Measurements from ENCODE around the gene PHF10. TPM values are rescaled to one million over a fixed set of nuclear protein-coding genes. Genes with fewer than 3 reads are reported as not detected.

The PHF10 gene
- total RNA-seq, 4 donors from 2014 or later: 64.6 to 96.5 (median 78.0) TPM

DNA sequence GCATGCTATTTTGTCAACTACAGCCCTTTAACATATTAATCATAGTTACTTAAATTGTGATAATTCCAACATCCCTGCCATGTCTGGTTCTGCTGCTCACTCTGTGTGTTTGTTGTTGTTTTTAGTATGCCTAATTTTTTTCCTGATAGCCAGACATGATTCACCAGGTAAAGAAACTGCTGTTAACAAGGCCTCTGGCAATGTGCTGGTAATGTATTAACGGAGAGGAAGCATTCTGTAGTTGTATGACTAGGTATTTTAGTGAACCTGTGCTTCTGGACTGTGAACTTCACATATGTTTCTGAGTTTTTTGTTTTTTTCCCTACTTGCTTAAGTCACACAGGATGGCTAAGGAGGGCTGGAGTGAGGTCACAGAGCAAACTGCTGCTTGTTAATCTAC, 22.3 kb upstream of the PHF10 start:
- 87% methylated on average over 1 of the region's 1 CpG for WGBS
- Histone ChIP-seq H3K9me3 (peaks cover 0 to 5% (median 0%) of the 10 kb centered on the region in 4 donors), H3K27ac (replicated peaks in 1 of 4) (no peak overlapping the region), H3K27me3 (no peaks in the 10 kb centered on the region), H3K36me3 (no peaks in the 10 kb centered on the region), H3K4me1 (peaks cover 12 to 16% (median 15%) of the 10 kb centered on the region in 4 donors), H3K4me3 (no peak overlapping the region)
- no peak for DNase-seq (ENCODE audit: extremely low spot score)
- TF ChIP-seq, protein P1, sequence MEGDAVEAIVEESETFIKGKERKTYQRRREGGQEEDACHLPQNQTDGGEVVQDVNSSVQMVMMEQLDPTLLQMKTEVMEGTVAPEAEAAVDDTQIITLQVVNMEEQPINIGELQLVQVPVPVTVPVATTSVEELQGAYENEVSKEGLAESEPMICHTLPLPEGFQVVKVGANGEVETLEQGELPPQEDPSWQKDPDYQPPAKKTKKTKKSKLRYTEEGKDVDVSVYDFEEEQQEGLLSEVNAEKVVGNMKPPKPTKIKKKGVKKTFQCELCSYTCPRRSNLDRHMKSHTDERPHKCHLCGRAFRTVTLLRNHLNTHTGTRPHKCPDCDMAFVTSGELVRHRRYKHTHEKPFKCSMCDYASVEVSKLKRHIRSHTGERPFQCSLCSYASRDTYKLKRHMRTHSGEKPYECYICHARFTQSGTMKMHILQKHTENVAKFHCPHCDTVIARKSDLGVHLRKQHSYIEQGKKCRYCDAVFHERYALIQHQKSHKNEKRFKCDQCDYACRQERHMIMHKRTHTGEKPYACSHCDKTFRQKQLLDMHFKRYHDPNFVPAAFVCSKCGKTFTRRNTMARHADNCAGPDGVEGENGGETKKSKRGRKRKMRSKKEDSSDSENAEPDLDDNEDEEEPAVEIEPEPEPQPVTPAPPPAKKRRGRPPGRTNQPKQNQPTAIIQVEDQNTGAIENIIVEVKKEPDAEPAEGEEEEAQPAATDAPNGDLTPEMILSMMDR (IDR thresholded peaks at IDR 0.05): no peak
- intact Hi-C loops (cut with DNase I): no loop called here

DNA sequence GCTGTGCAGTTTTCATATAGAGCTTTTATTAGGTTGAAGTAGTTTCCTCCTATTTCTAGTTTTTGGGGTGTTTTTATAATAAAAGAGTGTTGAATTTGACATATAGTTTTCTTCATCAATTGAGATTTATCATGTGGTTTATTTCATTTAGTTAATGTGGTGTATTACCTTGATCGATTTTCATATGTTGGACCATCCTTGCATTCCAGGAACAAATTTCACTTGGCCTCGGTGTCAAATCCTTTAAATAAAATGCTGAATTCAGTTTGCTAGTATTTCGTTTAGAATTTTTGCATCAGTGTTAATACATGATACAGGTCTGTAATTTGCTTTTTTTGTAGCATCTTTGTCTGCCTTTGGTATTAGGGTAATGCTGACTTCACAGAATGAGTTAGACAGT, 21.1 kb upstream of the PHF10 start:
- WGBS: 93% methylated on average over 3 of the region's 3 CpGs
- TF ChIP-seq POLR2A (IDR thresholded peaks at IDR 0.05; ENCODE audit: low read depth) (no peak), POLR2AphosphoS5 (IDR thresholded peaks at IDR 0.05) (no peak), EP300 (IDR thresholded peaks at IDR 0.05) (no peak)
- TF ChIP-seq, protein P1 (IDR thresholded peaks at IDR 0.05): no peak
- H3K27me3 ChIP-seq: no peaks in the 10 kb centered on the region

DNA sequence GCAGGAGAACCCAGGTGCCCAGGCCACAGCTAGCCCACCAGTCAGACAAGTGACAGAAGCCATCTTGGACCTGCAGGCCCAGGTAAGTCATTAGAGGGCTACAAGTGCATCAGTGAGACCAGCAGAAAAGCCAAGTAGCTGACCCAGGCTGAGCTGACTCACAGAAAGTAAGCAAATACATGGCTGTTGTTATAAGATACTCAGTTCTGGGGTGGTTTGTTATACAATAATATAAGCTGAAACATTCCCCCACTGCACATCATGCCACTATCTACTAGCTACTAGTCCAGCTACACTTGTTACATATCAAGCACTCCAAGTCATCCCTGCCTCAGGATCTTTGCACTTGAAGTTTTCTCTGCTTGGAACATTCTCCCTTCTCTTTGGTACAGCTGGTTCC, 17.0 kb upstream of the PHF10 start:
- peaks cover 0 to 4% (median 0%) of the 10 kb centered on the region in 4 donors for H3K27me3 ChIP-seq
- no peak overlapping the region for H3K27ac ChIP-seq (replicated peaks in 1 of 4)
- intact Hi-C loops (cut with DNase I): no loop called here
- no peak for DNase-seq (ENCODE audit: extremely low spot score)
- peaks cover 0 to 5% (median 0%) of the 10 kb centered on the region in 4 donors for H3K9me3 ChIP-seq
- no peak overlapping the region for H3K4me3 ChIP-seq
- H3K4me1 ChIP-seq: peaks cover 0 to 4% (median 0%) of the 10 kb centered on the region in 4 donors
- H3K36me3 ChIP-seq: no peaks in the 10 kb centered on the region
- TF ChIP-seq POLR2A (IDR thresholded peaks at IDR 0.05; ENCODE audit: low read depth) (no peak), POLR2AphosphoS5 (IDR thresholded peaks at IDR 0.05) (no peak), EP300 (IDR thresholded peaks at IDR 0.05) (no peak)
- TF ChIP-seq, protein P1 (IDR thresholded peaks at IDR 0.05): no peak

More for the DNA sequence above, 21.1 kb upstream of the PHF10 start:
- Histone ChIP-seq H3K27ac (replicated peaks in 1 of 4) (no peak overlapping the region), H3K4me3 (no peak overlapping the region), H3K4me1 (peaks cover 7 to 11% (median 9%) of the 10 kb centered on the region in 4 donors), H3K36me3 (no peaks in the 10 kb centered on the region), H3K9me3 (peaks cover 0 to 5% (median 0%) of the 10 kb centered on the region in 4 donors)
- intact Hi-C loops (cut with DNase I): no loop called here
- no peak for DNase-seq (ENCODE audit: extremely low spot score)

DNA sequence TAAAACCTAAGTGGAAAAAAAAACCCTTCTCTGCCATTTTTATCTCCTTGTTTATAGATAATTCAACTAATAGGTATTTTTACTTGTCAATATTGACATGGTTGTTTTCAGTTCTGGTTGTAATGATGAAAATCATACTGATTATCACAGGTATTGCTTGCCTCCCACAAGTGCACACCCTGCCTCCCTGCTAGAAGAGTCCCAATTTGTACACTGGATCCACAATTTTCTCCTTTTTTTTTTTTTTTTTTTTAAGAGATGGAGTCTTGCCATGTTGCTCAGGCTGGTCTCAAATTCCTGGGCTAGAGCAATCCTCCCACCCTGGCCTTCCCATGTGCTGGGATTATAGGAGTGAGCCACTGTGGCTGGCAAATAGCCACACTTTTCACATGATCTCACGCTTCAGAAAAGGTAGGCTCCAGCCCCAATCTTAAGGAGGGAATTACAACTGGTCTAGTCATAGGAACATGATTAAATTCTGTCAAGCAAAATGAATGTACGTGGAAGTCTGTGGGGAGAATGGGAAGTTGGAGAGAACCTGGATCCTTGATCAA, 14.8 kb upstream of the PHF10 start:
- Histone ChIP-seq H3K27me3 (peaks cover 0 to 4% (median 0%) of the 10 kb centered on the region in 4 donors), H3K36me3 (no peaks in the 10 kb centered on the region), H3K27ac (replicated peaks in 1 of 4) (no peak overlapping the region), H3K9me3 (no peaks in the 10 kb centered on the region), H3K4me1 (peaks cover 0 to 4% (median 0%) of the 10 kb centered on the region in 4 donors), H3K4me3 (no peak overlapping the region)
- intact Hi-C loops (cut with DNase I): no loop called here
- WGBS: 83% methylated on average over 2 of the region's 2 CpGs
- DNase-seq (ENCODE audit: extremely low spot score): no peak
- TF ChIP-seq EP300 (IDR thresholded peaks at IDR 0.05) (no peak), POLR2AphosphoS5 (IDR thresholded peaks at IDR 0.05) (no peak), POLR2A (IDR thresholded peaks at IDR 0.05; ENCODE audit: low read depth) (no peak)
- TF ChIP-seq, protein P1 (IDR thresholded peaks at IDR 0.05): no peak
